Measurements from ENCODE around the gene ATP5PB.

ATP5PB gene

GRCh38 chr1:111509997-111510375, 60.7 kb downstream of the ATP5PB start:
- no peak for DNase-seq

GRCh38 chr1:111511370-111511769, 62.1 kb downstream of the ATP5PB start:
- no peak for DNase-seq

Data from NCI-H1417 (cell line).